HG03442 (cell line): ENCODE results near the gene RGS17.

Source experiments
- ATAC-seq: cut with Tn5 transposase; IDR thresholded peaks from one replicate; pipeline ENCODE4 v1.9.1; 2021; ENCODE audit warnings: mild to moderate bottlenecking, moderate library complexity; ENCODE audit not compliant: unreplicated experiment

Gene RGS17

DNA sequence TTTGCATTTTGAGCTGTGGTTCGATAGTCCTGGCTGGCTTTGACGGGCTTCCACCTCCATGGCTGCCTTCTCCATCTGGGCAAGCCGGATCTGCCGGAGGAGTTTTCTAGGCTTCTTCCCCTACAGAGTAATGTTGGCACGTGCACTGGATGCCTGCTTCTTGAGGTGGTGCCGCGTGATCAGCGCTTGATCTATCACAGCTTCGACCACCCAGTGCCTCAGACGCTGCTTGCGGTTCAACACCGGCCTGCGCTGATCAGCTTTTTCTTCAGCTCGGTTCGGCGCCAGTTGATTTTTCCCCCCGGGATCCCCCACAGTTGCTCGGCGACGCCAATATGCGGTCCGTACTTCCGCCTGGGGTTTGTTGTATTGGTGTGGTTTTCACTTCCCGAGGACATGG, 171.7 kb downstream of the RGS17 start:
- ATAC-seq, result no peak

DNA sequence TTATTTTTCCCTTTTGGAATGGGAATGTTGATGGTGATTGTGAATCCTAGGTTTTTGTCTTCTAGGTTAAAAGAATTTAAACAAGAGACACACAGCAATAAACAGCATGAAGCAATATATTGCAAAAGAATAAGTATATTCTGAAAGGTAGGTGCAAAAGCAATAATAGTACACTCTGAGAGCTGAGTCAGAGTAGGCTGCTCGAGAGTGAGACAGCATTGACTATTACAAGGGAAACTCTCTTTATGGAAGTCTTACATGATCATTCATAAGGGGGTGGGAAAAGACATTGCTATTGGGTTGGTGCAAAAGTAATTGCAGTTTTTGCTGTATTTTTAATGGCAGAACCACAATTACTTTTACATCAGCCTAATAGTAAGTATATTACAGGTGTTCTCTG, 173.3 kb downstream of the RGS17 start:
- ATAC-seq, result no peak
